Measurements from ENCODE around the gene FPR2.

- no peak for TF ChIP-seq CTCF (IDR thresholded peaks at IDR 0.05)
- TF ChIP-seq POLR2AphosphoS5 (IDR thresholded peaks at IDR 0.05), result no peak
- TF ChIP-seq POLR2A (IDR thresholded peaks at IDR 0.05), result no peak
Observed at GRCh38 chr19:51781999-51782398, 21.0 kb downstream of the FPR2 start.
